Naive thymus-derived CD4-positive, alpha-beta T cell (primary cell): ENCODE data around the gene CAPN1. TPM values are rescaled to one million over a fixed set of nuclear protein-coding genes. Genes with fewer than 3 reads are reported as not detected.
"Not testable (repeated sequence)": the region's sequence is repeated elsewhere in the genome, so short reads cannot be mapped to it uniquely, and the experiment has no call there.

Experiments
- ATAC-seq: fragments of 150-1000 bp; cut with Tn5 transposase; 2 replicates; pipeline ENCODE4 v1.10.0; 2021; ENCODE audit warnings: mild to moderate bottlenecking, moderate library complexity
- CTCF ChIA-PET: fragments of 350-600 bp; sonication (Branson Sonifier 250); formaldehyde crosslinking; loops from one replicate; lab custom pipeline; 2021; ENCODE audit warnings: antibody characterized with exemption; lab: Charles Lee
- POLR2A ChIA-PET: fragments of 350-600 bp; sonication (Branson Sonifier 250); formaldehyde crosslinking; loops from one replicate; lab custom pipeline; 2021; ENCODE audit warnings: antibody characterized with exemption, inconsistent platforms; lab: Charles Lee
- DNase-seq, 9 donors: peaks; one replicate each; pipeline versions ENCODE4 v3.0.0 to v3.0.0-alpha.2; 2020 to 2022; ENCODE audit warnings: mixed read lengths in 1 of 9
- H3K27ac ChIP-seq: one replicate; pipeline ENCODE4 v1.7.0; 2013; ENCODE audit warnings: mild to moderate bottlenecking, low read depth, low read length, moderate library complexity
- H3K27me3 ChIP-seq, 2 donors: one replicate each; pipeline ENCODE4 v1.7.0; 2013; ENCODE audit warnings: low read length in 2 of 2, mild to moderate bottlenecking in 2 of 2, moderate library complexity in 2 of 2; ENCODE audit not compliant: control insufficient read depth in 2 of 2, insufficient read depth in 2 of 2
- H3K36me3 ChIP-seq, 3 experiments: 1 replicate in 2 of 3; 2 replicates in 1 of 3; pipeline ENCODE4 v1.7.0; 2013; ENCODE audit warnings: low read length in 3 of 3, mild to moderate bottlenecking in 3 of 3, moderate library complexity in 1 of 3; ENCODE audit not compliant: insufficient read depth in 3 of 3, control insufficient read depth in 2 of 3
- H3K4me1 ChIP-seq, 2 donors: one replicate each; pipeline ENCODE4 v1.7.0; 2013; ENCODE audit warnings: low read length in 2 of 2, mild to moderate bottlenecking in 2 of 2, moderate library complexity in 1 of 2; ENCODE audit not compliant: control insufficient read depth in 2 of 2, insufficient read depth in 2 of 2
- H3K4me3 ChIP-seq: 2 replicates; pipeline ENCODE4 v1.7.0; 2013; ENCODE audit warnings: mild to moderate bottlenecking, low read length
- H3K9me3 ChIP-seq, 3 experiments: 1 replicate in 2 of 3; 2 replicates in 1 of 3; pipeline ENCODE4 v1.7.0; 2013; ENCODE audit warnings: low read length in 3 of 3; ENCODE audit not compliant: control insufficient read depth in 2 of 3
- H3K27ac Mint-ChIP-seq, 9 donors: one replicate each; pipeline ENCODE4 v1.8.0; 2020 to 2022; ENCODE audit warnings: mixed read lengths in 9 of 9, mild to moderate bottlenecking in 8 of 9, moderate library complexity in 5 of 9, inconsistent platforms in 2 of 9
- H3K27me3 Mint-ChIP-seq, 5 donors: one replicate each; pipeline ENCODE4 v1.8.0; 2021 to 2022; ENCODE audit warnings: mixed read lengths in 5 of 5, mild to moderate bottlenecking in 1 of 5
- H3K36me3 Mint-ChIP-seq, 5 donors: one replicate each; pipeline ENCODE4 v1.8.0; 2020 to 2022; ENCODE audit warnings: mixed read lengths in 5 of 5, mild to moderate bottlenecking in 3 of 5, inconsistent platforms in 1 of 5
- H3K4me1 Mint-ChIP-seq, 7 donors: one replicate each; pipeline ENCODE4 v1.8.0; 2020 to 2022; ENCODE audit warnings: mixed read lengths in 7 of 7, mild to moderate bottlenecking in 3 of 7, inconsistent platforms in 1 of 7
- H3K4me3 Mint-ChIP-seq, 10 donors: one replicate each; pipeline ENCODE4 v1.8.0; 2020 to 2022; ENCODE audit warnings: mild to moderate bottlenecking in 10 of 10, mixed read lengths in 10 of 10, moderate library complexity in 6 of 10, inconsistent platforms in 2 of 10
- H3K9me3 Mint-ChIP-seq, 11 donors: one replicate each; pipeline ENCODE4 v1.8.0; 2020 to 2022; ENCODE audit warnings: mixed read lengths in 11 of 11, mild to moderate bottlenecking in 4 of 11, inconsistent platforms in 1 of 11, moderate library complexity in 1 of 11
- intact Hi-C, 2 donors: fragments of 100-400 bp; cut with micrococcal nuclease; formaldehyde crosslinking; loops; one replicate each; pipeline ENCODE4 v1.15.1; 2023
- polyA plus RNA-seq, 2 donors: library from polyadenylated mRNA; unstranded; fragments of 300-500 nt; fragmentation: Illumina TruSeq; gene quantifications; one replicate each; pipeline ENCODE4 v1.2.3, GENCODE V29; 2021
- total RNA-seq, 6 experiments: library from RNA in 5 of 6; stranded (reverse) in 5 of 6; gene quantifications; 1 replicate in 5 of 6; 2 replicates in 1 of 6; pipeline ENCODE4 v1.2.3 and lab custom pipeline; 2021 to 2026

The CAPN1 gene
- total and polyA plus RNA-seq, 7 experiments from 2014 or later = 73.1 to 195 (median 99.8) TPM

DNA sequence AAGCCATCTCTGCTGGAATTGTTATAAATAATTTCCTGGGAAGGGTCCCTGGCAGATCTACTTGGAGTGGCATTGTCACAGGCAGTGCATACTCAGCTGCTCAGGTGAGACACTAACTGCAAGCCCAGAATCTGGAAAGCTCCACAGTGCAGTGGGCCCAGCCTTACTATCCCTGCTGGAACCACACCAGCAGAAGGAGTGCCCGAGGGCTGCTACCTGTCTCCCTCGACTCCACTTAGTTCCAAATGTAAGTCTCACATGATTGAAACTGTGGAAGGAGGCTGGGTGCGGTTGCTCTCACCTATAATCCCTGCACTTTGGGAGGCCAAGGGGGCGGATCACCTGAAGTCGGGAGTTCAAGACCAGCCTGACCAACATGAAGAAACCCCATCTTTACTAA is 33.1 kb upstream of the CAPN1 start:
- POLR2A ChIA-PET = no interaction called here
- peaks cover 0 to 17% (median 0%) of the 10 kb centered on the region in 5 donors for H3K27me3 Mint-ChIP-seq

DNA sequence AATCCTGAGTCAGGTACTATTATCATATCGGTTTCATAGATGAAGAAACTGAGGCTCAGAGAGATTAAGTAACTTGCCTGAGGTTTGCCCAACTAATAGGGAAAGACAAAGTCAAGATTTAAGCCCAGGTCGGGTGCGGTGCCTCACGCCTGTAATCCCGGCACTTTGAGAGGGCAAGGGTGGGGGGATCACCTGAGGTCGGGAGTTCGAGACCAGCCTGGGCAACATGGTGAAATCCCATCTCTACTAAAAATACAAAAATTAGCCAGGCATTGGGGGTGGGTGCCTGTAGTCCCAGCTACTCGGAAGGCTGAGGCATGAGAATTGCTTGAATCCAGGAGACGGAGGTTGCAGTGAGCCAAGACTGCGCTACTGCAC is 31.6 kb upstream of the CAPN1 start:
- H3K4me3 ChIP-seq, CTCF ChIA-PET, POLR2A ChIA-PET, H3K27ac ChIP-seq, H3K27me3 ChIP-seq, H3K4me1 ChIP-seq, H3K27ac Mint-ChIP-seq, intact Hi-C loops, DNase-seq, H3K9me3 ChIP-seq, H3K36me3 Mint-ChIP-seq, ATAC-seq, H3K4me3 Mint-ChIP-seq, H3K9me3 Mint-ChIP-seq, H3K36me3 ChIP-seq: not testable (repeated sequence)
- H3K27me3 Mint-ChIP-seq = peaks cover 0 to 11% (median 0%) of the 10 kb centered on the region in 5 donors
- peaks cover 0 to 12% (median 0%) of the 10 kb centered on the region in 7 donors for H3K4me1 Mint-ChIP-seq

More for the DNA sequence above, 33.1 kb upstream of the CAPN1 start:
- Histone ChIP-seq H3K4me3 (no peak overlapping the region), H3K27ac (no peak overlapping the region), H3K36me3 (no peaks in the 10 kb centered on the region), H3K9me3 (no peaks in the 10 kb centered on the region), H3K4me1 (no peaks in the 10 kb centered on the region), H3K27me3 (no peaks in the 10 kb centered on the region)
- Mint-ChIP-seq H3K27ac (no peak overlapping the region), H3K4me1 (peaks cover 0 to 12% (median 0%) of the 10 kb centered on the region in 7 donors), H3K9me3 (peaks cover 0 to 1% (median 0%) of the 10 kb centered on the region in 11 donors), H3K4me3 (no peak overlapping the region), H3K36me3 (peaks cover 0 to 3% (median 0%) of the 10 kb centered on the region in 5 donors)
- ATAC-seq (no peak), DNase-seq (no peak)
- CTCF ChIA-PET = interaction anchor here (0.6 to 1.0 kb wide), 2 partner anchors 13 to 19 kb away, joined by 3 read pairs; no protein-coding TSS in a partner anchor
- intact Hi-C loops = no loop called here

DNA sequence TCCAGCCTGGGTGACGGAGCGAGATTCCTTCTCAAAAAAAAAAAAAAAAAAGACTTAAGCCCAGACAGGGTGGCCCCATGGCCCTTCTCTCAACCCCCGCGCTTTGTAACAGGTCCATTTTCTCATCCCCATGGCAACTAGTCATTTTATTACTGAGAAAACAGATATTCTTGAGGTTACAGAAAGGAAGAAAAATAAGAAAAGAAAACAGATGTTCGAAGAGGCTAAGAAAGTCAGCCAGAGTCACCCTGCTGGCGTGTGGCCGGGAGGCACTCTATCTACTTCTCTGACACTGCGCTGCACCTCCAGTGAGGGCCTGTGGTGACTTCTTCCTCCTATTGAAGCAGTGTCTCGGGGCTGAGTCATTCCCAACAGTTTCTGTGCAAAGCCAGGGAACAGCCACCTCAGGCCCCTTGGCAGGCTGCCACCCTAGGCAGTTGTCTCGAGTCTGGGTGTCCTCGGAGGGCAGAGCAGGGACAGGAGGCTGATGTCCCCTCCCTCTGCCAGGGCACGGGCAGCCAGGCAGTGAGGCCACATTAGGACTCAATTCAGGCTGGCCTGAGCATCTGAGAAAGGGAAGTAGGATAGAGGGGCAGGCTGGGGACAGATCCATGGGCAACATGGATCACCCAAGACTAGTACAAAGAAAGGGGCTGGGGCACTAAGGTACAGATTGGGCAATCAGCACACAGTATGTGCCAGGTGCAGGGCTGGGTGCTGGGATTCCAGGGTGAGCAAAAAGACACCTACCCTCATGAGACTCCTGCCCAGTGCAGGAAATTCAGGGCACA is 31.0 kb upstream of the CAPN1 start:
- Histone ChIP-seq H3K27ac (no peak overlapping the region), H3K4me3 (no peak overlapping the region), H3K4me1 (no peaks in the 10 kb centered on the region), H3K9me3 (no peaks in the 10 kb centered on the region), H3K27me3 (no peaks in the 10 kb centered on the region), H3K36me3 (no peaks in the 10 kb centered on the region)
- H3K36me3 Mint-ChIP-seq = peaks cover 0 to 3% (median 0%) of the 10 kb centered on the region in 5 donors
- no peak for DNase-seq
- H3K4me3 Mint-ChIP-seq = no peak overlapping the region
- peaks cover 0 to 12% (median 0%) of the 10 kb centered on the region in 7 donors for H3K4me1 Mint-ChIP-seq
- peaks cover 0 to 1% (median 0%) of the 10 kb centered on the region in 11 donors for H3K9me3 Mint-ChIP-seq
- POLR2A ChIA-PET = no interaction called here
- peak; percentile 94 for ATAC-seq
- intact Hi-C loops = no loop called here
- H3K27me3 Mint-ChIP-seq = peaks cover 0 to 5% (median 0%) of the 10 kb centered on the region in 5 donors
- CTCF ChIA-PET = no interaction called here
- H3K27ac Mint-ChIP-seq = no peak overlapping the region

DNA sequence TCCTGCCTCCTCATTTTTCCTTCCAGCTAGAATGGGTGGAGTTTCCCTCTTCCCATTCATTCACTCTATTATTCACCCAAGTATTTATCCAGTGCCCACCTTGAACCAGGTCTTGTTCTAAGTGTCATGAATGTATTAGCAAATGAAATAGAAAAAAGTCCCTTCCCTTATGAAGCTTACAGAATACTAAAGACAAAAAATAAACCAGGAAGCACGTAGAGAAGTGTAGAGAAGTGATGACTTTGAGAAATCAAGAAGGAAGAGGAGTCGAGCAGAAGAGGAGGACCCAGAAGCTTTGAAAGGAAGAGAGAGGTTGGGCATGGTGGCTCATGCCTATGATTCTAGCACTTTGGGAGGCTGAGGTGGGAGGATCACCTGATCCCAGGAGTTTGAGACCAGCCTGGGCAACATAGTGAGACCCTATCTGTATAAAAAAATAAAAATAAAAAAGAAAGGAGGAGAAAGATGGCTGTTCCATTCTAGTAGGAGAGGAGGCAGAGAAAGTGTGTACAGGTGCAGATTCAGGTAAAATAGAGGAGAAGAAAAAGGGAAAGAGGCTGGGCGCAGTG is 30.3 kb upstream of the CAPN1 start:
- intact Hi-C loops = no loop called here
- H3K36me3 Mint-ChIP-seq = peaks cover 0 to 3% (median 0%) of the 10 kb centered on the region in 5 donors
- H3K4me3 ChIP-seq = no peak overlapping the region
- H3K27me3 ChIP-seq = no peaks in the 10 kb centered on the region
- no peak overlapping the region for H3K4me3 Mint-ChIP-seq
- H3K27ac Mint-ChIP-seq = peak overlapping the region in 1 of 9 donors; percentile 53
- ChIA-PET POLR2A (no interaction called here), CTCF (no interaction called here)
- H3K27me3 Mint-ChIP-seq = peaks cover 0 to 4% (median 0%) of the 10 kb centered on the region in 5 donors
- no peaks in the 10 kb centered on the region for H3K36me3 ChIP-seq
- H3K4me1 Mint-ChIP-seq = peaks cover 0 to 12% (median 0%) of the 10 kb centered on the region in 7 donors
- no peaks in the 10 kb centered on the region for H3K4me1 ChIP-seq
- no peak for ATAC-seq
- DNase-seq = no peak
- H3K27ac ChIP-seq = no peak overlapping the region
- H3K9me3 ChIP-seq = no peaks in the 10 kb centered on the region
- H3K9me3 Mint-ChIP-seq = peaks cover 0 to 1% (median 0%) of the 10 kb centered on the region in 11 donors

DNA sequence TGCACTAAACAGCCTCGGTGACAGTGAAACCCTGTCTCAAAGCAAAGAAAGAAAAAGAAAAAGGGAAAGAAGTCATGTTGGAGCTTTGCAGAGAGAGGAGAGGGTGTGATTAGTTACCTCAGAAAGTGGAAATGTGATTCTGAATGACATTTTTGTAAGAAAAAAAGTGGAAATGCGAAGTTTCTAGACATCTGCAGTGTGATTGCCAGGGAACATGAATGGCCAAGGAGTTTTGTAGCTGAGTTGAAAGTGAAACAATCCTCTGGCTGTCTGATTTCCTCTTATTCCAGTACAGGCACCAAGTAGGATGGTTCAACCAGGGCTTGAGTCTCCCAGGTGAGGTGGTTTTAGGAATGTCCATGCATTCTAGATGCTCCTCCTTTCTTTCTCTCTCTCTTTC is 29.6 kb upstream of the CAPN1 start:
- no peak overlapping the region for H3K4me3 Mint-ChIP-seq
- intact Hi-C loops = no loop called here
- ATAC-seq = no peak
- H3K4me3 ChIP-seq = no peak overlapping the region
- H3K9me3 ChIP-seq = no peaks in the 10 kb centered on the region
- no peaks in the 10 kb centered on the region for H3K27me3 ChIP-seq
- peaks cover 0 to 12% (median 0%) of the 10 kb centered on the region in 7 donors for H3K4me1 Mint-ChIP-seq
- ChIA-PET CTCF (no interaction called here), POLR2A (interaction anchor here (0.8 kb wide), 1 partner anchor 17 kb away, joined by 3 read pairs; no protein-coding TSS in a partner anchor)
- no peaks in the 10 kb centered on the region for H3K4me1 ChIP-seq
- no peaks in the 10 kb centered on the region for H3K36me3 ChIP-seq
- no peak overlapping the region for H3K27ac Mint-ChIP-seq
- DNase-seq = no peak
- peaks cover 0 to 4% (median 0%) of the 10 kb centered on the region in 5 donors for H3K27me3 Mint-ChIP-seq
- peaks cover 0 to 3% (median 0%) of the 10 kb centered on the region in 5 donors for H3K36me3 Mint-ChIP-seq
- no peak overlapping the region for H3K27ac ChIP-seq
- peaks cover 0 to 1% (median 0%) of the 10 kb centered on the region in 11 donors for H3K9me3 Mint-ChIP-seq

DNA sequence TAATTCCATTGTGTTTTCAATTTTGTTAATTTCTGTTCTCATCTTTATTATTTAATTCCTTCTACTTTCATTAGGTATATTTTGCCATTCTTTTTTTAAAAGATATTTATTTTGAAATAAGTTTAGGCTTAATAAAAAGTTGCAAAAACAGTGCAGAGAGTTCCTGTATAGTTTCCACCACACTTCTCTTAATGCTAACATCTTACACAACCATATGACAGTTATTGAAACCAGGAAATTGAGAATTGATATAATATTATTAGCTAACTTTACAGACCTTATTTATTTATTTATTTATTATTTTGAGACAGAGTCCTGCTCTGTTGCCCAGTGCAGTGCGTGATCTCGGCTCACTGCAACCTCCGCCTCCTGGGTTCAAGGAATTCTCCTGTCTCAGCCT is 25.5 kb upstream of the CAPN1 start:
- no peaks in the 10 kb centered on the region for H3K9me3 Mint-ChIP-seq
- CTCF ChIA-PET = no interaction called here
- Histone ChIP-seq H3K27ac (no peak overlapping the region), H3K4me3 (no peak overlapping the region), H3K27me3 (no peaks in the 10 kb centered on the region), H3K9me3 (no peaks in the 10 kb centered on the region), H3K4me1 (no peaks in the 10 kb centered on the region), H3K36me3 (no peaks in the 10 kb centered on the region)
- ATAC-seq = no peak
- H3K36me3 Mint-ChIP-seq = no peaks in the 10 kb centered on the region
- DNase-seq = no peak
- no peak overlapping the region for H3K27ac Mint-ChIP-seq
- peaks cover 0 to 13% (median 0%) of the 10 kb centered on the region in 5 donors for H3K27me3 Mint-ChIP-seq
- peaks cover 0 to 12% (median 0%) of the 10 kb centered on the region in 7 donors for H3K4me1 Mint-ChIP-seq
- POLR2A ChIA-PET = no interaction called here
- no peak overlapping the region for H3K4me3 Mint-ChIP-seq
- intact Hi-C loops = no loop called here
